Colon (tissue), 2 donors: ENCODE measurements around the gene FKBP5.
A peak's percentile ranks its signal among the peaks of the same experiment; 100 is the strongest.
"Not testable (repeated sequence)": the region's sequence is repeated elsewhere in the genome, so short reads cannot be mapped to it uniquely, and the experiment has no call there.

Experiments used
- FAIRE-seq: peaks from 2 replicates; lab custom pipeline; 2012; peaks lifted over from hg19 to GRCh38; lab: Jason Lieb, UNC
- donor health status: control.
- donor health status: control.

Gene FKBP5

DNA sequence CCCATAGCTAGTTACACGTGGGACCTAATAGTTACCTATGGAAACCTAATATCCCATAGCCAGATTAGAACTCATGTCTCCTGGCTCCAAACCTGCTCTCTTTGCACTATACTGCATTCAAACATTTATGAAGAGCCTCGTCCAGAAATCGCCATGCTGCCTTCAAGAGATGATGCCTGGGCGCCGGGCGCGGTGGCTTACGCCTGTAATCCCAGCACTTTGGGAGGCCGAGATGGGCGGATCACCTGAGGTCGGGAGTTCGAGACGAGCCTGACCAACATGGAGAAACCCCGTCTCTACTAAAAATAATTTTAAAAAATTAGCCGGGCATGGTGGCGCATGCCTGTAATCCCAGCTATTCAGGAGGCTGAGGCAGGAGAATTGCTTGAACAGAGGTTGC is 1.3 kb upstream of the FKBP5 start:
- FAIRE-seq: not testable (repeated sequence)

DNA sequence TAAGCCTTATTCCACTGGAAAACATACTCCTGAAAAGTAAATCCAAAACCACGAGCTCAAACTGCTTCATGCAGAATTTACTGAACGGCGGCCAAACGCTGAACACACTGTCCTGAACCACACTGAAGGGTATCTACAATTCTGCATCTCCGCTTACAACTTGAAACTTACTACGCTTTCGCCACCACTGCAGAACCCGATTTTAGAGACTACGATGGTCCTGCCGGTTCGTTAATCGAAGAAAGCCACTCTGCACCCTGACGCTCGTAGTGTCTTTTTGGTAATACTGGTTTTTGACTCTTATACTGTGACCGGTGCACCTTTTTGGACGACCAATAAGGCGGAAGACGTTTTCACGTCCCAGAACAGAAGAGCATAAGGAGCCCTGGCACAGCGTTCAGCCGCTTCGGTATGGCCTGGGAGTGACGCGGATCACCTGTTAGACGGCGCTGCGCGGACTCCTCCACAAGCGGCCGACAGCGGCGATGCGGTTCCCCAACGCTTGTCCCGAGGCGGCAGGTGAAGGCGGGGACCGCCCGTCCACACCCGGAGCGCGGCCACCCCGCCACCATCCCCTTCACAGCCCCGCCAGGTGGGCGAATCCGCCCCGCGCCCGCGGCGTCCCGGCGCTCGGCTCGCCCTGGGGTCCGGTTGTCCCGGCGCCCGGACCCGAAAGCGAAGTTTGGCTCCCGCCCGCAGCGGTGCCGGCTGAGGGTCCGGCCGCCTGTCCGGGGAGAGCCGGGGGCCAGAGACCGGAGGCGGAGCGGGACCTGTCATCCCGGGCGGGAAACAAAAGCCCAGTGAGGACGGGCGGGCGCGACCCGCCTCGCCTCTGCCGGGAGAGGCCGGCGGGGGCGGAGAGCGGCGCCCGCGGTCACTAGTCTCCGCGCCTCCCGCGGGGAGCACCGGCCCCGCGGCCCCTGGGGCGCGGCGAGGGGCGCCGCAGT is 784 bp downstream of the FKBP5 start:
- FAIRE-seq: no peak

DNA sequence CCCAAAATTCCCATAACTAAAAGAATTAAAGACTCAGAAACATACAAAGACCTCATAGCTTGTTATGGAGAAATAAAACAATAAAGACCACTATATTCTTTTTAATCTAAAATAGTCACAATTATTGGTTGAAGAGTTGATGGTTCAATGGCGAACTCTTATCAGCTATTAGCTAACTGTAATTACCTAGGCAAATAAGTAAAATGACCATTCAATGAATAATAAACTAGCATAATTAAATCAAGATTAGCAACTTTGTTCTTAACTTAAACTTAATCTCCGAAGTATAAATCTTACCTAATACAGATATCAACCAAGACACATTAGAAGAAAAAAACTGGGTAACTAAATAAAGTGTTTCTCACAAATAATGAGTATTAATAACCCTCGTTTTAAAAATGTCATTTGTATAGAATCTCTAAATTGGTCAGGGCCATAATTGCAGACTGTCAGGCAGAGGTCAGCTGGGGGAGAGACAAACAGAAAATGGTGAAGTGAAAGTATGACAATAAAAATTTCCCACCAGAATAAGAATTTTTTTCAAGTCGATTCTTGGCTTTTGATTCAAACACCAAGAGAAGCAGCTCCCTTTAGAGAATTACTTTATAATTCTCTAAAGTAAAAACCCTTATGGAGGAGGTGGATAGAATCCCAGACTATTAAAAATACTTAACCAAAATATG is 1.7 kb downstream of the FKBP5 start:
- no peak for FAIRE-seq

DNA sequence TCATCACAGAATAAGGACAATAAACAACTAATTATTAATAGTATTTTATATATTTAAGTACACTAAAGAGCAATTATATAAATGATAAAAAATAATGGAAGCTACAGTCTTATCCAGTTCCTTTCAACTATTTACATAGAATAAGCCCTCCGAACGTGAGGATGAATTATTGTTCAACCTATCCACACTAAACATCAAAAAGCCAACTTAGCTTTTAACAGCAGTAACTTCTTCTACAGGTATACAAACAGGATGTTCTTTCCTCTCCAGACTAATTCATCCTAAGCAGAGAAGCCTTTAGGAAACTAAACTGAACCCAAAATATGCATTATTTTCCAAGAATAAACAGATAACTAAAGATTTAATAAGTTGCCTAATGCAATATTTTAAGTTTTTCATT is 2.3 kb downstream of the FKBP5 start:
- no peak for FAIRE-seq

DNA sequence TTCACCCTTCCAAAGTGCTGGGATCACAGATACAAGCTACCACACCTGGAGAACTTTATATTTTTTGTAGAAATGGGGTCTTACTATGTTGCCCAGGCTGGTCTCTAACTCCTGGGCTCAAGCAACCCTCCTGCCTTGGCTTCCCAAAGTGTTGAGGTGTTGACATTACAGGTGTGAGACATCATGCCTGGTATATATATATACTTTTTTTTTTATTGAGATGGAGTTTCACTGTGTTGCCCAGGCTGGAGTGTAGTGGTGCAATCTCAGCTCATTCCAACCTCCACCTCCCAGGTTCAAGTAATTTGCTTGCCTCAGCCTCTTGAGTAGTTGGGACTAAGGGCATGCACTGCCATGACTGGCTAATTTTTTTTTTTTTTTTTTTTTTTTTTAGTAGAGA is 5.4 kb downstream of the FKBP5 start:
- FAIRE-seq: no peak

DNA sequence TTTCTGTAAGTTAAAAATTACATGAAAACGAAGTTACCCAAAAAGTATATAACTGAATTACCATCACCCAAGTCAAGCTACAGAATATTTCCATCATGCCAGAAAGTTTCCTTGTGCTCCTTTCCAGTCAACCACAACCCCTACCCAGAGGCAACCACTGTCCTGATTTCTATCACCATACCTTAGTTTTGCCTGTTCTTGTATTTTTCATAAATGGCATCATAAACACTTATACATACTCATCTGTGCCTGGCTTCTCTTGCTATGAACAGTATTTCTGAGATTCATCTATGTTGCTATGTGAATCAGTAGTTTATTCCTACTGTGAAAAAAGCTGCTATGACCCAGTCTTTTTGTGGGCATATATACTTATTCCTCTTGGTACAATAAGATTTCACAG is 7.4 kb downstream of the FKBP5 start:
- no peak for FAIRE-seq

DNA sequence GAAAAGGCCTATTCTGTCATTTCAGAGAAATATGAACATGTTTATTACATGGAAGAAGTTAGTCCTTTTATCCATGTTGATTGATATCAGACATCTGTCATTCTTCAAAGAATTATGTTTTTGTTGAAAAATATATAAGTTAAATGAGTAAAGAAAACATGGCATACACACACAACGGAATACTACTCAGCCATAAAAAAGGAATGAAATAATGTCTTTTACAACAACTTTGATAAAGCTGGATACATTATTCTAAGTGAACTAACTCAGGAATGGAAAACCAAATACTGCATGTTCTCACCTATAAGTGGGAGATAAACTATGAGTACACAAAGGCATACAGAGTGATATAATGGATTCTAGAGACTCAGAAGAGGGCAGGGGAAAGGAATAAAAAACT is 9.3 kb downstream of the FKBP5 start:
- no peak for FAIRE-seq

DNA sequence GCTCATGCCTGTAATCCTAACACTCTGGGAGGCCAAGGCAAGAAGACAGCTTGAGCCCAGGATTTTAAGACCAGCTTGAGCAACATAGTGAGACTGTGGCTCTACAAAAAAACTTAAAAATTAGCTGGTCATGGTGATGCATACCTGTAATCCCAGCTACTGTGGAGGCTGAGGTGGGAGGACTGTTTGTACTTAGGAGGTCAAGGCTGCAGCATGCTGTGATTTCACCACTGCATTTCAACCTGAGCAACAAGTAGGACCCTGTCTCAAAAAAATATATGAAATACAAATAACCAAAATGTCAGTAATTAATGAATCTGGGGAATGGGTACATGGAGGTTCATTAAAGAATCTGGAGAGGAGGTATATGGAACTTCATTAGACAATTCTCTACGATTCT is 9.9 kb downstream of the FKBP5 start:
- FAIRE-seq: no peak

DNA sequence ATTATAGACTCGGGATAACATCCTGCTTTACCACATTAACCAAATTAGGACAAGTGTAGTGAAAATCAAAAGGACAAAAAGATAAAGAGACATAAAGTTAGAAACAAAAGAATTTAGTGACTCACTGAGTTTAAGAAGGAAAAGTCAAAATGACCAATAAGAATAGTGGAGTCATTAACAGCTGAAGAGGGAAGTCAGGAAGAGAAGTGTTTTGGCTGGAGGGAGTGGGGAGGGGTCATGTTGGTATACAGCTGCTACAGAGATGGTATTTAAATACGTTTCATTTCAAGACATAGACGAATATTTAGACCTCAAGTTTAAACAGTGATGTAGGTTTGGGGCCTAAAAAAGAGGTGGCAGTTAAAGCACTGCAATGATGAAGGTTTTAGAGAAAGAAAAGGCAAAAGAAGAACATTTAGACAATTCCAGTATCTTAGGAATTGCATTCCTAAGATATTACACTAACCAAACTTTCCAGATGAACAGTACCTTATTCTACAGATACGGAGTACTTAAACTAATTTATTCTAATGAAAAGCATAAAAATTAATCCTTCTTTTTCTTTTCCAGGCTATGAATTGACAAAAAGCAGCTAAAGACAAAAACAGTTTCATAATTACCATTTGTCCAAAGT is 10.6 kb downstream of the FKBP5 start:
- no peak for FAIRE-seq

DNA sequence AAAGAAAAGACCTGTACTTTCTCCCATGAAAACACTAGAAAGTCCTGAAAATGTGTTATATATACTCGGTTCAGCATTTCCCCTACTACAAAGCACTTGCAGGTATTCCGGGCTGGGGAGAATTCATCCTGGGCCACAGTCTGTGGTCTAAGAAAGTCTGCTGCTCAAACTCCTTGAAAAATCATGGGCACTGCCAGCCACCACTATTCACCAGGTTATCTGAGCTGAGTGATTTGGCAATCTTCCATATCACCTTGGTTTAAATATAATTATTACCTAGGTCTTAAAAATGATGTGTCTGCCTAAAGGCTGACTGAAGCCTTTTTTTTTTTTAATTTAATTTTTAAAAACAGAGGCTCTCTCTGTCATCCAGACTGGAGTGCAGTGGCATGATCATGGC is 11.3 kb downstream of the FKBP5 start:
- FAIRE-seq: no peak

DNA sequence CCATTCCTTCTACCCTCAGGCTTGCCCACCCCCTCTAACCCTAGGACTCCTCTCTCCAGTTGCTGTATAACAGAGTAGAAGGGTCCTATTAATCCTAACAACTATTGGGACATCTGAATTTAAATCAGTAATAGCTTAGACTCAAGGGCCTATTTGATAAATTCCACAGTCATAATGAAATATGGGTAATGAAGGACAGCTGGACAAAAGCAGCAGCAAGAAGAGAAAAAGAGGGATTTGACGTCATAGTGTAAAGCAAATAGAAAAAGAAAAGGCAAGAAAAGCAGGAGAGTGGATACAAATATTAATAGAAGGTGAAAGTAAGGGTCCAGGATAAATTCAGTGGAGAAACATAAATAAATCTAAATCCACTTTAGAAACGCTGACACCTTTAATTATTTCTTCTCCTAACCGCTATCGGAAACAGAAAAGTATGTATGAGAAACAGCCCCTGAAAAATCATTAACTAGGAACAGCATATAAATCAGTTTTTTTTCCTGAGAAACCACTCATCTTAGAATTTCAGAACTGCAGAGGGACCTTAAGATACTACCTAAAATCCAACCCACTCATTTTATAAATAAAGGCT is 12.8 kb downstream of the FKBP5 start:
- no peak for FAIRE-seq

DNA sequence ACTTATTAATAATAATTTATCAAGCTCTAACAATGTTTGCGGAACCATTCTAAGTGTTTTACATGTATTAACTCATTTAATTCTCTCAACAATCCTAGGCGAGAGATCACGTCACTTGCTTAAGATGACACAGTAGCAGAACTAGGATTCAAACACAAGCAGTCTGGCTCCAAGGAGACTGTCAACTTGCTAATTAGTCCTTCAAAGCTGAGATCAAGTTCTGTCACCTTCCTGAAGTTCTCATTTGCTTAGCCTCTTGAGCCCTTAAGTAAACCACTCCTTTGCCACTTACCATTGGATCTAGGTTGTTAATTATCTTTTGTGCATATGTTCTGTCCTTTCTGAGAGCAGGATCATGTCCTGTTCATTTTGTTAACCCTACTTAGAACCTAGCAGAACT is 14.1 kb downstream of the FKBP5 start:
- no peak for FAIRE-seq

DNA sequence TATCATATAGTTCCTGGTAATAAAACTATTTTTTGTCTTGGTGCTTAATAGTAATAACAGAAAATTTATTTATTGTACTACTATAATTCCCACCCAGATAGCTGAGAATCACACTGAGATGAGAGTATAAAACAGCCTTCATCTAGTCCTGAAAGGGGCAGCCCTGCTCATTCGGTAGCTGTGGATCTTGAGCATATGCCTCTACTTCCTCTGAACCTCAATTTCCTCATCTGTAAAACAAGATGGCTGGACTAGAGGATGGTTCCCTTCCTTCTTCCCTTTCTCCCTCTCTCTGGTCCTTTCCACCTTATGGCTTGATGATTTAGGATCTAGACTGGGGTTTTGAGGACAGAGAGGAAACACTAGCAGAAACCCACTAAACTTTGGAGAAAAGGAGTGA is 15.0 kb downstream of the FKBP5 start:
- no peak for FAIRE-seq

DNA sequence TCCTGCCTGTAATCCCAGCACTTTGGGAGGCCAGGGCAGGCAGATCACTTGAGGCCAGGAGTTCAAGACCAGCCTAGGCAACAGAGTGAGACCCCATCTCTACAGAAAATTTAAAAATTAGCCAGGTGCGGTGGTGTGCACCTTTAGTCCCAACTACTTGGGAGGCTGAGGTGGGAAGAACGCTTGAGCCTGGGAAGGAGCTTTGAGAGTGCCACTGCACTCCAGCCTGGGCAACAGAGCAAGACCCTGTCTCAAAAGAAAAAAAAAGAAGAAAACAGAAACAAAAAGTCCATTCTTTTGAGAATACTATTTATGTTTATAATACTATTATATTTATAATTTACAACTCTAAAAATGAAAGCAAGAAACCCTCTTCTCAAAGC is 15.4 kb downstream of the FKBP5 start:
- FAIRE-seq: not testable (repeated sequence)

DNA sequence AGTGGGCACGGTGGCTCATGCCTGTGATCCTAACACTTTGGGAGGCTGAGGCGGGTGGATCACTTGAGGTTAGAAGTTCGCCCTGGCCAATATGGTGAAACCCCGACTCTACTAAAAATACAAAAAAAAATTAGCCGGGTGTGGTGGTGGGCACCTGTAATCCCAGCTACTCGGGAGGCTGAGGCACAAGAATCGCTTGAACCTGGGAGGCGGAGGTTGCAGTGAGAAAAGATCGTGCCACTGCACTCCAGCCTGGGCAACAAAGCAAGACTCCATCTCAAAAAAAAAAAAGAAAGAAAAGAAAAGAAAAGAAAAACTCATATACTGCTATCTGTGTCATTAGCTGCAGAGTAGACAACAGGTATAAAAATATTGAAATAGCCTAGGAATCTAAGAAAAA is 18.3 kb downstream of the FKBP5 start:
- not testable (repeated sequence) for FAIRE-seq

DNA sequence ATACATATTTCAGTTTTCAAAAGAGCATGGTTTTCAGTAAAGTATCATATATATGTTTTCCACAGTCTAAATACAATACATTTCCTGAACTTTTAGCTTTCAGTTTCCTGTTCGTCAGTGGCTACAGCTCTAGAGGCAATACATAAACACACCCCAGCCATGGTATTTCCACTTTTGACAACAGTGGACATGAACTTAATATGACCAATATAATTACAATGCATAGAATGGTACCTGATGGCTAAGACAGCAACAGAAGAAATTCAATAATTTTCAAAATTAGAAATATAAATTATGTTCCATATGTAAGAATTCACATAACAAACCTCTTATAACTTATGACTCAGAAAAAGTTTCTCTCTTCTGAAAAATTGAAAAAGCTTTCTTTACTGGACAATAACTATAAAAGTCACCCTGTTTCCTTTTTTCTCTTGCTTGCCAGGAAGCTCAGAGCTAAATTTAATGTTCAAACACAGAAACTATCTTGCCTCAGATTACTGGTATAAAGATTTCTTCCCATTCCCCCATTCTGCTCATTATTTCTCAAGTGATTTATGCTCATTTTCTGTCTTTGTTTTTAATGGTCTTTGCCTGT is 19.2 kb downstream of the FKBP5 start:
- peak; percentile 87 for FAIRE-seq

DNA sequence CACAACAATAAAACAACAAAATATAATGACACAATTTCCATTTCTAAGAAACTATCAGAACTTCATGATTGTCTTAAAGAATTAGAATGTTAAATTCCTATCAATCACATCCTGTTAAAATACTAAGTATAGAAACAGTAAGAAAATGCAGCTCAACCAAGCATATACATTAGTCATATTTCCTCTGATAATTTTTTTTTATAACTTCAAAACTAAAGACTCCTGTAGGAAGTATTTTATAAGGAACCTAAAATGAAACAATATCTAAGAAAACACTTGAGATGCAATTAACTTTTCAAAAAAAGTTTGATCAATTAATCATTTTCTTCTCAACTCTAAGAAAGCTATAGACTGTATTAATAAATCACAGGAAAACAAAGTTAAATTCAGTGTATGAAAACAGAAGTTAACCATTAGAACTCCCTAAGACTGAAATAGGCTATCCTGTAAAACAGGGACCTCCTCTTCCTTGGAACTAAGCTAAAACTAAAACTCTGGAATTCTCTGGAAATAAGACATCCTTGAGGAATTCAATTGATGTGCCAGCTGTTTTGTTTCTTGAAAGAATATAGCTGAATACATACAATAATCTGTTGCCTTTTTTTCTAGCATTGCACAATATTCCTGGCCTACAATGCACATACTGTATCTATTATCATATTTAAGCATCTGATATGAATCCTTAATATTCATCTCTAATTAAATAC is 19.8 kb downstream of the FKBP5 start:
- peak; percentile 73 for FAIRE-seq

DNA sequence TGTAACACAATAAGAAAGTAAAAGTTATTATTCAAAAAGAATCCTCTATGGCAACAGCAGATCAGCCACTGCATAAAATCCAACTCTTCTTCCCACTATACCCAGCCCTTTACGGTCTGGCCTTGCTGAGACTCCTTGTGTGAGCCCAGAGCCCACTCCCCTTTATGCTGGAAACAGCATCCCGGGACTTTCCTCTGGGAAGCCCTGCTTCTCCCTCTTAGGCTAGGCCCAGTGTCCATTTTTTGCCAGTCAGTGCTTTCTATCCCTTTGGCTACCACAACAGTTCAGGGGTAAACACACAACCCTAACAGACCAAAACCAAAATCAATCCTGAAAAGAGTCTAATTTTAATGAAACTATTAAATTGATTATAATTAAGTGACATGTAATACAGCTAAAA is 20.6 kb downstream of the FKBP5 start:
- no peak for FAIRE-seq

DNA sequence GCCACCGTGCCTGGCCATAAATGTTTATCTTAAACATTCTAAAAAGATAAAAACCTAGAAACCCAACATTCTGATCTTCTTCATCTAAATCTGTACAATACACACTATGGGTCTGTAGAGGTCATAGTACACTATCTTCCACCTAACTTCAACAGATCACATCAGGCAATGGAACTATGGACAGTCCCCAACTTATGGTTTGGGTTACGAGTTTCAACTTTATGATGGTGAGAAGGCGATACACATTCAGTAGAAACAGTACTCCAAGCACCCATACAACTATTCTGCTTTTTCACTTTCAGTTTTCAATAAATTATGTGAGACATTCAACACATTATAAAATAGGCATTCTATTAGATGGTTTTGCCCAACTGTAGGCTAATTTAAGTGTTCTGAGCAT is 23.1 kb downstream of the FKBP5 start:
- FAIRE-seq: no peak

DNA sequence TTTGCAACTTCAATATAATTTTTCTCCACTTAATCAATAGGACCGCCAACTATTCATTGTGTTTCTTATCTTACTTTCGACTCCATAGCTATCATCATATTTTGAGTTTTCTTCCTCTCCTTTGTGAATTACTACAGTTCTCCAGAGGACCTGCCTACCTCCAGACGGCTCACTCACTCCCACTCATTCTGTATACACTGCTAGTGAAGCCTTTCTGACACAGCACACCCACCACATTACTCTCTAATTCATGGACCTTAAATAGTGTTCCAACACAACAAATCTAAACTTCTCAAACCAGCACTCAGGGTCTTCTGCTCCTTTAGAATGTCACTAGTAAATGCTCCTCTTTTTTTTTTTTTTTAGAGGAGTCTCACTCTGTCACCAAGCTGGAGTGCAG is 23.8 kb downstream of the FKBP5 start:
- FAIRE-seq: no peak

DNA sequence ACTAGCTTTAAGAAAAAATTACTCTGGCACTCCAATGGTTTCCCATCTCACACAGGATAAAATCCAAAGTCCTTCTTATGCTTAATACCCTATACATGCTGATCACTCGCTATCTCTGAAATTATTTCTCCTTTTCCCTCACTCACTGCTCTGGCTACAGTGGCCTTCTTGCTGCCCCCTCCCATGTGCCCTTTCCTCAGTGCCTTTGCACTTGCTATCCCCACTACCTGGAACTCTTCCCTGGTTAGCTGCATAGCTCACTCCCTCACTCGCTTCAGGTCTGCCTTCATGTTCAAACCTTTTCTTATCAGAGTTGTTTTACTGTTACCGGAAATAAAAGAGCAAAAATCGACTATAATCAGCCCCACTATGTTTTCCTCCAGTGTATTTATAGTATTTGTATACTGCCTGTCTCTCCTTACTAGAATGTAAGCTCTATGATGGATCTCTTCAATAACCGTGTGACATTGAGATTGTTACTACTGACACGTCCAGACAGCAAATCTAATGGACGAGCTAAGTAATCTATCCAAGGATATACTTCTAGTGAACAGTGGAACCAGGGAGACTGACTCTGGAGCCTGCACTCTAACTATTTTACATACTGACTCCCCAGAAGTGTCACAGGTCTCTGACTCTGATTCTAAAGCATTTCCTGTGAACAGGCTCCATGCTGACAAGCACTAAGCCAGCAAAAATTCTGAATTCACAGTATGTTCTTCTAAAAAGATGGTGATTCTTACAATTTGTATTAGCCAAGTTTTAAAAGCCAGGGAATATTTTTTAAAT is 25.1 kb downstream of the FKBP5 start:
- no peak for FAIRE-seq
